GM12878 (cell line): ENCODE results near the gene SYCE3. TPM values are rescaled to one million over a fixed set of nuclear protein-coding genes. Genes with fewer than 3 reads are reported as not detected.

ENCODE experiments used
- BACH1 ChIP-seq: fragments of 450-650 bp; IDR thresholded peaks from 2 replicates; pipeline ENCODE4 v1.6.1; 2017; ENCODE audit warnings: mild to moderate bottlenecking, borderline replicate concordance
- E2F4 ChIP-seq: IDR thresholded peaks from 2 replicates; pipeline ENCODE4 v1.6.1; 2012; ENCODE audit warnings: low read depth, low read length, improper control_type of control experiment
- GATAD2B ChIP-seq: fragments of 450-650 bp; conservative IDR thresholded peaks from 2 replicates; pipeline ENCODE4 v1.6.1; 2017; ENCODE audit warnings: low read depth, mild to moderate bottlenecking, moderate library complexity
- HCFC1 ChIP-seq: fragments of 150-350 bp; IDR thresholded peaks from 2 replicates; pipeline ENCODE4 v1.6.1; 2014; ENCODE audit warnings: low read length
- HDAC2 ChIP-seq: fragments of 200-600 bp; sonication (generic); IDR thresholded peaks from 2 replicates; pipeline ENCODE4 v1.6.1; 2017
- HDAC6 ChIP-seq: fragments of 200-600 bp; sonication (generic); IDR thresholded peaks from one replicate; pipeline ENCODE4 v1.8.0; 2017; ENCODE audit warnings: antibody characterized with exemption; ENCODE audit not compliant: unreplicated experiment
- MEF2B ChIP-seq: fragments of 450-650 bp; IDR thresholded peaks from 2 replicates; pipeline ENCODE4 v1.6.1; 2018; ENCODE audit warnings: mild to moderate bottlenecking, moderate library complexity; ENCODE audit not compliant: partially characterized antibody, poor library complexity, severe bottlenecking
- NRF1 ChIP-seq: conservative IDR thresholded peaks from 2 replicates; pipeline ENCODE4 v1.6.1; 2011; ENCODE audit warnings: mild to moderate bottlenecking, low read depth, low read length, improper control_type of control experiment
- PAX8 ChIP-seq: fragments of 450-650 bp; IDR thresholded peaks from 2 replicates; pipeline ENCODE4 v1.6.1; 2017; ENCODE audit warnings: mild to moderate bottlenecking, moderate library complexity
- PML ChIP-seq: IDR thresholded peaks from 2 replicates; pipeline ENCODE4 v1.6.1; 2012; ENCODE audit warnings: low read length, inconsistent platforms
- RB1 ChIP-seq: fragments of 450-650 bp; formaldehyde crosslinking; IDR thresholded peaks from 2 replicates; pipeline ENCODE4 v1.6.1; 2017; ENCODE audit warnings: mild to moderate bottlenecking, borderline replicate concordance
- RBBP5 ChIP-seq: fragments of 200-600 bp; sonication (generic); conservative IDR thresholded peaks from 2 replicates; pipeline ENCODE4 v1.6.1; 2016
- SP1 ChIP-seq: IDR thresholded peaks from one replicate; pipeline ENCODE4 v1.6.1; 2011; ENCODE audit warnings: low read depth, low read length
- TAF1 ChIP-seq: IDR thresholded peaks from 2 replicates; pipeline ENCODE4 v1.6.1; 2011; ENCODE audit warnings: mild to moderate bottlenecking, low read depth, low read length, borderline replicate concordance
- TCF12 ChIP-seq: IDR thresholded peaks from 2 replicates; pipeline ENCODE4 v1.6.1; 2011; ENCODE audit warnings: low read depth, mild to moderate bottlenecking, low read length
- ZBED1 ChIP-seq: IDR thresholded peaks from 2 replicates; pipeline ENCODE4 v1.6.1; 2016; ENCODE audit warnings: borderline replicate concordance
- ZNF24 ChIP-seq: fragments of 450-650 bp; IDR thresholded peaks from 2 replicates; pipeline ENCODE4 v1.6.1; 2017; ENCODE audit warnings: antibody characterized with exemption, mild to moderate bottlenecking
- polyA plus RNA-seq, 11 experiments: library from polyadenylated mRNA; depleted of rRNA in 4 of 11; unstranded in 6 of 11; stranded (reverse) in 5 of 11; fragments of >200 nt; fragmentation: Nextera tagmentation in 4 of 11; fragmentation: Illumina TruSeq in 1 of 11; extraction: Ambion mirVana in 4 of 11; extraction: Trizol in 1 of 11; gene quantifications; 1 replicate in 1 of 11; 2 replicates in 10 of 11; pipeline versions ENCODE4 v1.2.1 to v1.2.3, GENCODE V29; 2011 to 2016; ENCODE audit warnings: inconsistent platforms in 2 of 11, missing spikeins in 2 of 11, low read depth in 1 of 11
- total RNA-seq, 4 experiments: library from RNA; depleted of rRNA in 3 of 4; stranded (reverse); fragments of >200 nt in 3 of 4; fragmentation: Illumina TruSeq in 1 of 4; extraction: Trizol in 1 of 4; gene quantifications; 2 replicates each; pipeline versions ENCODE4 v1.2.1 to v1.2.3, GENCODE V29; 2013 to 2021
- TF ChIP-seq, protein P1 (sequence below): fragments of 450-650 bp; IDR thresholded peaks from 2 replicates; pipeline ENCODE4 v1.6.1; 2017; ENCODE audit warnings: mild to moderate bottlenecking, moderate library complexity

SYCE3 gene
- total and polyA plus RNA-seq, 10 of the 15 experiments (the other 5 are each of a cell fraction or from before 2014, with no cell fraction given), result 0.38 to 0.91 (median 0.76) TPM; not detected in 4

- TF ChIP-seq SP1, result peak; percentile 86
- peak; percentile 75 for TF ChIP-seq NRF1
- TF ChIP-seq PAX8, result no peak
- peak; percentile 47 for TF ChIP-seq MEF2B
- no peak for TF ChIP-seq HDAC2
- no peak for TF ChIP-seq RBBP5
- TF ChIP-seq HDAC6, result no peak
- TF ChIP-seq PML, result peak; percentile 85; the same call in 1 of the 2 replicates
- 0 out of 2 replicates have a peak, but pooled peaks have one; percentile 39 for TF ChIP-seq TCF12
- TF ChIP-seq ZBED1, result no peak
- no peak for TF ChIP-seq ZNF24
- peak; percentile 44; the same call in 1 of the 2 replicates for TF ChIP-seq RB1
- peak; percentile 24; the same call in 1 of the 2 replicates for TF ChIP-seq E2F4
- peak; percentile 34; the same call in 1 of the 2 replicates for TF ChIP-seq HCFC1
- TF ChIP-seq BACH1, result peak; percentile 83
- TF ChIP-seq, protein P1, sequence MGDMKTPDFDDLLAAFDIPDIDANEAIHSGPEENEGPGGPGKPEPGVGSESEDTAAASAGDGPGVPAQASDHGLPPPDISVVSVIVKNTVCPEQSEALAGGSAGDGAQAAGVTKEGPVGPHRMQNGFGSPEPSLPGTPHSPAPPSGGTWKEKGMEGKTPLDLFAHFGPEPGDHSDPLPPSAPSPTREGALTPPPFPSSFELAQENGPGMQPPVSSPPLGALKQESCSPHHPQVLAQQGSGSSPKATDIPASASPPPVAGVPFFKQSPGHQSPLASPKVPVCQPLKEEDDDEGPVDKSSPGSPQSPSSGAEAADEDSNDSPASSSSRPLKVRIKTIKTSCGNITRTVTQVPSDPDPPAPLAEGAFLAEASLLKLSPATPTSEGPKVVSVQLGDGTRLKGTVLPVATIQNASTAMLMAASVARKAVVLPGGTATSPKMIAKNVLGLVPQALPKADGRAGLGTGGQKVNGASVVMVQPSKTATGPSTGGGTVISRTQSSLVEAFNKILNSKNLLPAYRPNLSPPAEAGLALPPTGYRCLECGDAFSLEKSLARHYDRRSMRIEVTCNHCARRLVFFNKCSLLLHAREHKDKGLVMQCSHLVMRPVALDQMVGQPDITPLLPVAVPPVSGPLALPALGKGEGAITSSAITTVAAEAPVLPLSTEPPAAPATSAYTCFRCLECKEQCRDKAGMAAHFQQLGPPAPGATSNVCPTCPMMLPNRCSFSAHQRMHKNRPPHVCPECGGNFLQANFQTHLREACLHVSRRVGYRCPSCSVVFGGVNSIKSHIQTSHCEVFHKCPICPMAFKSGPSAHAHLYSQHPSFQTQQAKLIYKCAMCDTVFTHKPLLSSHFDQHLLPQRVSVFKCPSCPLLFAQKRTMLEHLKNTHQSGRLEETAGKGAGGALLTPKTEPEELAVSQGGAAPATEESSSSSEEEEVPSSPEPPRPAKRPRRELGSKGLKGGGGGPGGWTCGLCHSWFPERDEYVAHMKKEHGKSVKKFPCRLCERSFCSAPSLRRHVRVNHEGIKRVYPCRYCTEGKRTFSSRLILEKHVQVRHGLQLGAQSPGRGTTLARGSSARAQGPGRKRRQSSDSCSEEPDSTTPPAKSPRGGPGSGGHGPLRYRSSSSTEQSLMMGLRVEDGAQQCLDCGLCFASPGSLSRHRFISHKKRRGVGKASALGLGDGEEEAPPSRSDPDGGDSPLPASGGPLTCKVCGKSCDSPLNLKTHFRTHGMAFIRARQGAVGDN, result peak; percentile 74
- TF ChIP-seq TAF1, result peak; percentile 67; the same call in 1 of the 2 replicates
- TF ChIP-seq GATAD2B, result peak; percentile 63
These were observed 20.0 kb upstream of the SYCE3 start, which contains the start of gene CHKB (continued) for GRCh38 chr22:50582493-50583293.
